HL-60/S4 treated with retinoic acid at 250 ng/mL for 4 days and 3 days (cell line): ENCODE measurements around the gene VPS13A.
"Not testable (repeated sequence)": the region's sequence is repeated elsewhere in the genome, so short reads cannot be mapped to it uniquely, and the experiment has no call there.

Experiments used
- in situ Hi-C: fragments of 300-500 bp; cut with MboI; formaldehyde crosslinking; loops from 2 replicates; pipeline ENCODE4 v1.7.0; 2022; ENCODE audit warnings: low sequenced_read_pairs

Gene VPS13A

DNA sequence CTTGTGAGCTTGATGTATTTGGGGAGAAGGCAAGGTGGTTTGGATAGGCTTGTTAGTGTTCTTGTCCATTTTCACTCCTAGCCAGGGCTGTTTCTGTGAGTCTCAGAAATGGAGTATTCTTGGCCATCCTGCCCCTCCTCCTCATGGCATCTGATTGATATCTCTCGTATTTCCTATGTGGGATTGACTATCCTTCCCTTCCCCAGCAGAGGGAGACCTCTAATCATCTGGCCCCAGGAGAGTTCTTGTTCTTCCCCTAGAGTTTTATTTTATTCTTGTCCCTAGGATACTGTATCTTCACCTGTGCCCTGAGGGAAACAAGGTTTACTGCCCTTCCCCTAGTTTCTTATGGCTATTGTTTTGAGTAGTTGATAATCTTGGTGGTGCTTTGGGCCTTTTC is 114.4 kb downstream of the VPS13A start:
- in situ Hi-C loops: no loop called here

DNA sequence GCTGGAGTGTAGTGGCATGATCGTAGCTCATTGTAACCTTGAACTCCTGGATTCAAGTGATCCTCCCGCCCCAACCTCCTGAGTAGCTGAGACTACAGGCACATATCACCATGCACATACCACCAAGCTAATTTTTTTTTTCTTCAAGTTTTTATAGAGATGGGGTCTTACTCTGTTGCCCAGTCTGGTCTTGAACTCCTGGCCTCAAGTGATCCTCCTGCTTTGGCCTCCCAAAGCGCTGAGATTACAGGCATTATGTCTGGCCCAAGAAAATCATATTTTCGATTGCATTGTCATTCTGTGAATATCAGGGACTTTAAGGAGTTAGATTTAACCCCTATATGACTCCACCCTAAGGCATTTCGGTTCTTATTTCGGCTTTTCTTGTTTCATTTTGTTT is 116.6 kb downstream of the VPS13A start:
- in situ Hi-C loops: no loop called here

DNA sequence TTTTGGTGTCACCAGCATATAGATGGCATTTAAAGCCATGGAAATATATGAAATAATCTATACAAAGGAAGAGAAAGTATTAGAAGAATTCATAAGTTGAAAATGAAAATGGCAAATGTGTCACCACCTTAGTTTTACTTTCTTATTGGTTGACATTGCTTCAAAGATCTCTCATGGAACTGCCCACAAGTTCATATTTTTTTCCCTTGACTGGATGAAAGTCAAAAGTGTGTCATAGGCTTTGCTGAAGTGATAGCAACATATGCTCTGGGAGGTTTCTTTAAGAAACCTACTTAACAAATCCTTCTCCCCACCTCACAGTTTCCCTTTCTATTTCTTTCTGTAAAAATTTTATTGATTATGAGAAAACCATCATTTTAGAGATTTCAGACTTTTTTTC is 127.2 kb downstream of the VPS13A start:
- in situ Hi-C loops: no loop called here

DNA sequence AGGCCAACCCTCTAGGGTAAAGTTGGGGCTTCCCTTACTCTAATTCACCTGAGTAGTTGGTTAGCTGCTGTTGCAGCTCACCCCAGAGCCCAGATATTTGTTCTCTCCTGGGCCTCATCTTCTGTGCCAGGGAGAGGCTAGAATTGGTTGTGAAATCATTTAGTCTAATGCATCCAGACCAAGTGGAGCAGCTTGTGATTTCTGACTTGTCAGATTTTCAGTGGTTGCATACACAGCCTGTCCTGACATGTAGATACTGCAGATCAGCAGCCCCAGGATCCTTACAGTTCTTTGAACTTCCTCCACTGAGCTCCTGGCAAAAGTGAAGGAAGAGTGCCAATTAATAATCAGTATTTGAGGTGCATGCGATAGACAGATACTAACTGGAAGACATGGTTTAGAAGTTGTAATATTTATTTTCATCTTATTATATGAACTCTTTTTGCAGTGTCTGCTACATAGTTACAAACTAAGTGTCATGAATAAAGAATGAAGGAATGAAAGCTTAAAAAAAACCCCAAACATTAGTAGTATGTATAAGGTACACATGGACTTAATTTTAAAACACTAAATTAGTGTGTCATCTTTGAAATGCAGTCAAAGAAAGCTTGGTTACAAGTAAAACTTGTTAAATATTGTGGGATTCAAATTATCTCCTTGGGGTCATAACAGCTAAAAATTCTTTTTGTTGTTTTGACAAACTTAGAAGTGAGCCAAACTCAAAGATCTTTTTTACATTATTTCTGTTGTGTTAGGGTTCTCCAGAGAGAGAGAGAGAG is 128.5 kb downstream of the VPS13A start:
- in situ Hi-C loops: no loop called here

DNA sequence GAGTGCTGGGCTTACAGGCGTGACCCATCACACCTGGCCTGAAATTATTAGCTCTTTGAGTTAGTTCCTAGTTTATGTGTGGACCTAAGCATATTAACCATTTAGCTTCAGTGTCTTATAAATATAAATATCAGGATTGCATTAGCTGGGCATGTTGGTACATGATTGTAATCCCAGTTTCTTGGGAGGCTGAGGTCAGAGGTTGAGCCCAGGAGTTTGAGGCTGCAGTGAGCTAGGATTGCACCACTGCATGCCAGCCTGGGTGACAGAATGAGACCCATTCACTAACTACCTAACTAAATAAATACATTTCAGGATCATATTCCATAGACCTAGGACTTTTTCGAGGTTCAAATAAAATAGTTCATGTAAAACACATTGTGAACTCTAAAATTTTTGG is 129.8 kb downstream of the VPS13A start:
- in situ Hi-C loops: no loop called here

DNA sequence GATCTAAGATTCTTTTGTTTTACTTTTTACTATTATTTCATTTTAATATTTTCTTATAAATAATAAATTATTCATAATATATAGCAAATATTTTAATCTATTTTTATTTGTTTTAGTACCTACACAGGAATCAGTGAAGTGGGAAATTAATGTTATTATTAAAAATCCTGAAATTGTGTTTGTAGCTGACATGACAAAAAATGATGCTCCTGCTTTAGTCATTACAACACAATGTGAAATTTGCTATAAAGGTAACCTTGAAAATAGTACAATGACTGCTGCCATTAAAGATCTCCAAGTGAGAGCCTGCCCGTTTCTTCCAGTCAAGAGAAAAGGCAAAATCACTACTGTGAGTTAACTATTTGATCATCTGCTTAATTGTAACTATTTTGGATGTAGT is 138.7 kb downstream of the VPS13A start:
- in situ Hi-C loops: no loop called here

DNA sequence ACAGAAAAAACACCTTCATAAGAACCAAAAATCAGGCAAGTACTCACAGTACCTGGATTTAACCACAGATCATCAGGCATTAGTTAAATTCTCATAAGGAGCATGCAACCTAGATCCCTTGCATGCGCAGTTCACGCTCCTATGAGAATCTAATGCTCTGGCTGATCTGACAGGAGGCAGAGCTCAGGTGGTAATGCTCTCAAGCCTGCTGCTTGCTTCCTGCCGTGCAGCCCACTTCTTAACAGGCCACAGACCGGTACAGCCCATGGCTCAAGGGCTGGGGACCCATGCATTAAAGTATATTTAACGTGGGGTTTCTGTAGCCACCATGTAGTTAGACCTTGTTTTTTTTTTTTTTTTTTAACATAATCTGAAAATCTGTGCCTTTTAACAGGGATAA is 147.7 kb downstream of the VPS13A start:
- in situ Hi-C loops: no loop called here

DNA sequence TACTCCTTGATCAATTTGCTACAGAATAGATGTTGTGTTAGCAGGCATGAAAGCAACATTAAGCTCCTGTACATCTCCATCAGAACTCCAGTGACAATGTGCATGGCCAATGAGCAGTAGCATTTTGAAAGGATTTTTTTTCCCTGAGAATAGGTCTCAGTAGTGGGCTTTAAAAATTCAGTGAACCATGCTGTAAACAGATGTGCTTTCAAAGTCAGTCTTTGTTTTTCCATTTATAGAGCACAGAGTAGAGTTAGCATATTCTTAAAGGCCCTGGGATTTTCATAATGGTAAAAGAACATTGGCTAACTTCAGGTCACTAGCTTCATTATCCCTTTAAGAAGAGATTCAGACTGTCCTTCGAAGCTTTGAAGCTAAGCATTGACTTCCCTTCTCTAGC is 150.8 kb downstream of the VPS13A start:
- in situ Hi-C loops: no loop called here

DNA sequence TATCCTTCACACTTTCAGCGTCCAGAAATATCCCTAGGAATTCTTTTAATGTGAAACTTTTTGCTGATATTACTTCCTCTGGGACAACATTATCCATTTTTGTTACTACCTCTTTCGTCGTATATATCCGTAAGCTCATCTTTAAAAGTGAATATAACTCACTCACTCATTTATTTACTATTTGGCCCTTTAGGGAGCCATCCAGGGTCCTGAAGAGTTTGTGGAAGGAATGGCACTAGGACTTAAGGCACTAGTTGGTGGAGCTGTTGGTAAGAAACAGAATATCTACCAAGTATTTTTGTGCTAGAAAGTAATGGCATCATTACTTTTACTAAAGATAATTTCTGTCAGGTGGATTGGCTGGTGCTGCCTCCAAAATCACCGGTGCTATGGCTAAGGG is 192.7 kb downstream of the VPS13A start:
- in situ Hi-C loops: no loop called here

DNA sequence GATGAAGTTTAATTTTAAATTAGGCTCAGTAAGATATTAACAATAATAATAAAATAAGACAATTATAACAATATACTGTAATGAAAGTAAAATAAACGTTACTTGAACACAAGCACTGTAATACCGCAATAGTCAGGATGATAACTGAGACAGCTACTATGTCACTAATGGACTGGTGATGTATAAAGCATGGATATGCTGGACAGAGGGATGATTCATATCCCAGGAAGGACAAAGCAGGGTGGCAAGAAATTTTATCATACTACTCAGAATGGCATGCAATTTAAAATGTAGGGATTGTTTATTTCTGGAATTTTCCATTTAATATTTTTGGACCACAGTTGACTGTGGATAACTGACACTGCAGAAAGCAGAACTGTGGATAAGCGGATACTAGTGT is 196.9 kb downstream of the VPS13A start:
- in situ Hi-C loops: no loop called here

DNA sequence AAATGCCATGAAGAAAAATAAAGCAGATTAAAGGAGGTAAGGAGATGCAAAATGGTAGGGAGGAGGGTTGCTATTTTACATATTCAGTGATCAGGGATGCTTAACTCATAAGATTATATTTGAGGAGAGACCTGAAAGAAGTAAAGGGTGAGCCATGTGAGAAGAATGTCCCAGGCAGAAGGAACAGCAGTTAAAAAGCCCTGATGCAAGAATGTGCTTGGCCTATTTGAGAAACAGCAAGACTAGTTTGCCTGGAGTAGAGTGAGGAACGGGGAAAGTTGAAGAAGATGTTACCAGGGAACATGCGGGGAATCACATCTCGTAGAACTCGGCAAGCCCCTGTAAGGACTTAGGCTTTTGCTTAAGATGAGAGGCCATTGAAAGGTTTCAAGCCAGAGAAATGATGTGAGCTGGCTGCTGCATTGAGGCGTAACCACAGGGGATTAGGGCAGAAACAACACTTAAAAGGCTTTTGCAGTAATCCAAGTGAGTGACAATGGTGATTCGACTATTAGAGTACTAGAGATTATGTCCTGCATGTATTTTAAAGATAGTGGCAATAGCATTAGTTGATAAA is 198.7 kb downstream of the VPS13A start:
- in situ Hi-C loops: no loop called here

DNA sequence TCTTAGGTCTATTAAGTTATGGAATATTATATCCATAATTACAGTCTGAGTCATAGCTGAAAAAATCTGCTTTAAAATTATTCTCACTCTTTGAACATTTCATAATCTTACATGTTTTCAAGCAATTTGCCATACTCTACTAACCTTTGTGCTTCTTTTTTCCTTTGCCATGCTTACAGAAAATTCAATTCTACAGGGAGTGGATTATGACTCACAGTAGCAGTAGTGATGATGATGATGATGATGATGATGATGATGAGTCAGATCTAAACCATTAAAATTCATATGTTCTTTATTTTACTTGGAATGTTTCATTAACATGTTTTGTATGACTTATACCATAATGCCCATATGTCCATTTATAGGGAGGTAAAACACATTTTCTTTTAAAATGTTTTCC is 207.1 kb downstream of the VPS13A start:
- in situ Hi-C loops: no loop called here

DNA sequence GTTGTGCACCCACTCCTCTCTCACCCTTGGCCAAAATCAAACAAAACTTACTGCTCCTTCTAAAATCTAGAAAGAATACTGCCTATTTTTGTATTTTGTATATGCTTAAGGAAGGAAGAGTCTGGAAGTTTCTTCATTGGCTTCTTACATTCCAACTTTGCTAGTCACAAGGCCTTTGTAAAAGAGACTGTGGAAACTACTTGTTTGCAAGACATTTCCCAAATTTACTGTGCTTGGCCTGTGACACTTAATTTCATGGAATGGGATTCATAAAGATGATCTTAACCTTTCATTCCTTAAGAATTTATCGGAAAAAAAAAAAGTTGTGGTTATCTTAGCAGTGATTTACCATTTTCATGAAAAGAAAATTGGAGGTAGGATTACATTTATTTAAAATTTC is 208.9 kb downstream of the VPS13A start:
- in situ Hi-C loops: no loop called here

DNA sequence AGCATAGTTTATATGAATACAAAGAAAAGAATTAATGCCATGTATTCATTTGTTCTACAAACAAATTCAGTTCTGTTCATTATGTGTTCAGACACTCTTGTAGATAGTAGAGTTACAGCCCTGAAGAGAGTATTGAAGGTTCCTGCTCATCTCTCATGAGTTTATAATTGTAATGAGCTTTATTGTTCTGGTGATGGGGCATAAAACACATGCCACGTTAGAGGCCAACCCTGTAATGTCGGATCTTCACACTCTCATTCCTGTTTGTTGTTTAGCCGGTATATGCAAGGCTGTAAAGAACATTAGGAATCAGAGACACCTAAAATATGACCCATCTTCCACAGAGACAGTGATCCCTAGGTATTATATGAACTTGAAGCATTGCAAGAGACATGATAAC is 214.5 kb downstream of the VPS13A start:
- in situ Hi-C loops: no loop called here

DNA sequence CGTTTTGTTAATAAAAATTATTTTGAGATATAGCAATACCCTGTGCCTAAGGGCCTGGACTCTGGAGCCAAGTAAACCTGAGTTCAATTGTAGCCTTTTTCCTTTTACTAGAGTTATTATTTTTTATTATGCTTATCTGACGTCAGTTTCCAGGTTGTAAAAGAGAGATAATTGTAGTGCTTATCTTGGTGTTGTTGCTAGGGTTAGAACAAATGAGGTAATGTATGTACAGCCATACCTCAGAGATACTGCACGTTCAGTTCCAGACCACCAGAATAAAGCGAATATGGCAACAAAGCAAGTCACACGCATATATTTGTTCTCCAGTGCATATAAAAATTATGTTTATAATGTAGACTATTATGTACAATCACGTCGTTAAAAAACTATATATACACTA is 215.0 kb downstream of the VPS13A start:
- in situ Hi-C loops: no loop called here

DNA sequence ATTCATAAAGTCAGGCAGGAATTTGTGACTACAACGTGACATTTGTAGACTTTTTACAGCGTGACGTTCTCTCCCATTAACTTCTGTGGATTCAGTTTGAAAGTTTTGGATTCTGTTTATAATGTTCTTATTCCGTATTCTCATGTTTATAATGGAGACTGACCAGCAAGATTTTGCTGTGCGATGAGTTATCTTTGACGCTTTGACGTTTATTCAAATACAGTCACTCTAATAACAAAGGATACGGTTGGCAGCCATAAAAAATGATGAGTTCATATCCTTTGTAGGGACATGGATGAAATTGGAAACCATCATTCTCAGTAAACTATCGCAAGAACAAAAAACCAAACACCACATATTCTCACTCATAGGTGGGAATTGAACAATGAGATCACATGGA is 221.2 kb downstream of the VPS13A start:
- in situ Hi-C loops: not testable (repeated sequence)

DNA sequence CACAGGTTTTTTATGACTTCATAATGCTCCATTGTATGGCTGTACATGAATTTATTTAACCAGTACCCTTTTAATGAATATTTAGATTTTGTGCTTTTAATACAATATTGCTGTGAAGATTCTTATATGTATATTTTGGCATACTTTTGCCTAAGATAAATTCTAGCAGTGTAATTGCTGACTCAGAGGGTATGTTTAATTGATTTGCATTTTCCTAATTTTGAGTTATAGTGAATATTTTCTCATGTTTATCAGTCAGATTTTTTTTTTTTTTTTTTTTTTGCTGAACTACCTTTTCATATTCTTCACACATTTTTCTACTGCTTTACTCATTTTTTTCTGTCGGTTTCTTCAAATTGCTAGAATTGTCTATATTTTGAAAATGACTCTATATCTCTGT is 222.6 kb downstream of the VPS13A start:
- in situ Hi-C loops: no loop called here

DNA sequence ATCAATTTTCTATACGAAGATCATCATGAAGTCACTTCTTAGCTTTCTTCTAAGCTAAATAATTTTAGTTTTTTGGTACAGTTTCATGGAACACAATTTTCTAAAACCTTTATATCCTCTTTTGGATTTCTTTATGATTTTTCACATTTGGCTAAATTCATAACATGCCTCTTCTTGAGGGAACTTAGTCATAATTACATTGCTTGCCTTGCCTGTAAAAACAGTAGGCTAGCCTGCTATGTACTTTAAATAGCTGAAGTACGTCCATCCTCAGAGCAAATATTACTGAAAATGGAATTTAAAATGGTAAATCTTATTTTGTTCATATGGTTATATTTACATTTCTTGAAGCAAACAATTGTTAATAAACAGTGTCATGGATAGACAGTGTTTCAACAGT is 225.0 kb downstream of the VPS13A start:
- in situ Hi-C loops: no loop called here

DNA sequence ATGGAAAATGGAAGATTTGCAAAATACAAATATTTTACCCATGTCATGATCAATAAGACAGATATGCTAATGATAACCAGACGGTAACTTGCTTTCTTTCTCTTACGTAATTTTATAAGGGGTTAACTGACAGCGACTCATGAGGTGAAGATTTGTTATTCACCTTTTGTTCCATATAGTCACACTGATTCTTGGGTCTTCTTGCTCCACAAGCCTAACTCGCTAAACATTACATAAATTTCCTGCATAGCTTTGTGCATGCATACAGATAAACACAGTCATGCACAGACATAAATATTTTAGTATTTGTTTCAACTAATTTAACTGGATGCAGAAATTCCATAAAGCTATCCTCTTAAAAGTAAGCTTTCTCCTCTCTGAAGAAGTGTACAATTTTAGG is 225.9 kb downstream of the VPS13A start:
- in situ Hi-C loops: no loop called here

DNA sequence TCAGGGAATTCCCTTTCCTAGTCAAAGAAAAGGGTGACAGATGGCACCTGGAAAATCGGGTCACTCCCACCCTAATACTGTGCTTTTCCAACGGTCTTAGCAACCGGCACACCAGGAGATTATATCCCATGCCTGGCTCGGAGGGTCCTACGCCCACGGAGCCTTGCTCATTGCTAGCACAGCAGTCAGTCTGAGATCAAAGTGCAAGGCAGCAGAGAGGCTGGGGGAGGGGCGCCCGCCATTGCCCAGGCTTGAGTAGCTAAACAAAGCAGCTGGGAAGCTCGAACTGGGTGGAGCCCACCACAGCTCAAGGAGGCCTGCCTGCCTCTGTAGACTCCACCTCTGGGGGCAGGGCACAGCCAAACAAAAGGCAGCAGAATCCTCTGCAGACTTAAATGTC is 231.2 kb downstream of the VPS13A start:
- in situ Hi-C loops: not testable (repeated sequence)

DNA sequence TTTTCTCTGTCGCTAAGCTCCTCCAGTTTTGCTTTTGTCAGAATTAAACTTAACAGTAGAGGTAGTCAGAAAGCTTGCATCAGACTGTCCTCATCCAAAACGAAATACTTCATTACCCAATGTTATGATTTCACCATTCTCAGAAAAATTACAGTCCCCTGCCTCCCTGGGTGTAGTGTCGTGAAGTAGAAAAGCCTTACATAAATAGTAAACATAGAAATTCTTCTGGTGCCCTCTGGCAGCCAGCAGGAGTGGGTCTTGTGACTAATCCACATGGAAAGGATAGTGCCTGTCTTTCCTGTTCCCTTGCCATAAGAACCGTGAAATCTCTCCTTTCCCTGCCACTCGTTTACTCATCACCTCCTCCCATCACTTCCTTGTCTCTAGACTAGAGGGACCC is 240.2 kb downstream of the VPS13A start:
- in situ Hi-C loops: no loop called here

DNA sequence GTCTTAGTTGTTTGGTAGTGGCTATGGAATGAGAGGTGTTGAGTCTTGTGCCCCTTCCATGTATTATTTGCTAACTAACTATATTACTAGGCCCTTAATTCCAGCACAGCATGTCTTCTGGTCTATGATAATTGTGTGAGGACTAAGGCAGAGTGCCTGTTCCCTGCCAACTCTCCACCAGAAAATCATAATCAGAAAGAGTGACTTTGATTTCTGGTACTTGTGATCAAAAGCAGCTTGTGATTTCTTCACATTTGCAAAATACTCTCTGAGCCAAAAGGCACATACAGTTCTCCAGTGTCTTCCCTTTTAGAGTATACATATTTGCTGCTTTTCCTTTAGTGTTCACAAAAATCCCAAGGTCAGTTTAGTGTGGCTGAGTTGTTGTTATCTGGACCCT is 240.9 kb downstream of the VPS13A start:
- in situ Hi-C loops: no loop called here

DNA sequence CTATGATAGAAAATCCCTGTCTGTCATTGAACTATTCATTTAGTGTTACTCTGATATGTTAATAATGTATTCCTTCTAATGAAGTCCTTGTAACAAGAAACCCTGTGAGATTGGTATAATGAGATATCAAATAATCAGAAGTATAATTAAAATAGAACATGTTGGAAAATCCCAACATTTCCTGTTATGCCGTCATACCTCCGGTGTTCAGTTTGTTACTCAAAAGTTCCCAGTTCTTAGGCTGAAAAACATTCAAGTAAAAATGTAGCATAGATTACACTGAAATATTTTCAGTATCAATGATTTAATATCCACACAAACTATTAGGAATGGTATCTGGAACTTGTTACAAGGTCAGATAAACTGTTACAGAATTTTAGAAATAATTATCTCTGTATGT is 243.3 kb downstream of the VPS13A start:
- in situ Hi-C loops: no loop called here
